HepG2 (cell line): ENCODE data around the gene STAB2.

Source experiments
- NCOR1 ChIP-seq: fragments of 200-600 bp; sonication (generic); IDR thresholded peaks from 2 replicates; pipeline ENCODE4 v1.7.0; 2017; ENCODE audit warnings: antibody characterized with exemption, low read length, borderline replicate concordance
- TF ChIP-seq, protein P1 (sequence below), 2 experiments: sonication (generic) in 1 of 2; formaldehyde crosslinking in 1 of 2; IDR thresholded peaks; 2 replicates each; pipeline versions ENCODE4 v1.5.1 to v1.6.1; 2011 to 2020; ENCODE audit warnings: borderline replicate concordance in 1 of 2, low read depth in 1 of 2, low read length in 1 of 2, mild to moderate bottlenecking in 1 of 2, missing genetic modification reagents in 1 of 2, moderate library complexity in 1 of 2

DNA sequence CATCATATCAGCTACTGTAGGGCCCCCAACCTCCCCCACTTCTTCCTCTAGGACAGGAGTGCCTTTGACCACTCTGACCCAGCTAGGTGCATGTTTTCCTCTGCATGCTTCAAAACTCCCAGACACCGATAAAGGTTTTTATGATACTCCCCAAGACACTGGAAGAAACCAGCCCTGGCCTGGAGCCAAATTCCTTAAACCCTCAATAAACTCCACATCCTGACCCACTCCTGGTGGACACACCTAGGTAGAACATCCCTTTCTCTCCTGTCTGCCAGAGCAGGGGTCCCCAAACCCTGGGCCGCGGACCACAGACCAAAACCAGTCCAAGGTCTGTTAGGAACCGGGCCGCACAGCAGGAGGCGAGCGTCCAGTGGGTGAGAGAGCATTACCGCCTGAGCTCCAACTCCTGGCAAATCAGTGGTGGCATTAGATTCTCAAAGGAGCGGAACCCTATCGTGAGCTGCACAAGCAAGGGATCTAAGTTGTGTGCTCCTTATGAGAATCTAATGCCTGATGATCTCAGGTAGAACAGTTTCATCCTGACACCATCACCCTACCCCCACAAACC, 204.4 kb downstream of the STAB2 start:
- no peak for TF ChIP-seq NCOR1
- TF ChIP-seq, protein P1, sequence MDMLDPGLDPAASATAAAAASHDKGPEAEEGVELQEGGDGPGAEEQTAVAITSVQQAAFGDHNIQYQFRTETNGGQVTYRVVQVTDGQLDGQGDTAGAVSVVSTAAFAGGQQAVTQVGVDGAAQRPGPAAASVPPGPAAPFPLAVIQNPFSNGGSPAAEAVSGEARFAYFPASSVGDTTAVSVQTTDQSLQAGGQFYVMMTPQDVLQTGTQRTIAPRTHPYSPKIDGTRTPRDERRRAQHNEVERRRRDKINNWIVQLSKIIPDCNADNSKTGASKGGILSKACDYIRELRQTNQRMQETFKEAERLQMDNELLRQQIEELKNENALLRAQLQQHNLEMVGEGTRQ (IDR thresholded peaks at IDR 0.05; ENCODE audit: low read depth, low read length) = no peak
- TF ChIP-seq, protein P1 (CRISPR knock-in tag; IDR thresholded peaks at IDR 0.05; ENCODE audit: borderline replicate concordance) = no peak
